ENCODE data around the gene SYF2. TPM values are rescaled to one million over a fixed set of nuclear protein-coding genes. Genes with fewer than 3 reads are reported as not detected.

The SYF2 gene
- total and polyA plus RNA-seq, 2 donors (not counting 3 experiments of a cell fraction or from before 2014, with no cell fraction given) = 9.3 to 38.0 TPM

DNA sequence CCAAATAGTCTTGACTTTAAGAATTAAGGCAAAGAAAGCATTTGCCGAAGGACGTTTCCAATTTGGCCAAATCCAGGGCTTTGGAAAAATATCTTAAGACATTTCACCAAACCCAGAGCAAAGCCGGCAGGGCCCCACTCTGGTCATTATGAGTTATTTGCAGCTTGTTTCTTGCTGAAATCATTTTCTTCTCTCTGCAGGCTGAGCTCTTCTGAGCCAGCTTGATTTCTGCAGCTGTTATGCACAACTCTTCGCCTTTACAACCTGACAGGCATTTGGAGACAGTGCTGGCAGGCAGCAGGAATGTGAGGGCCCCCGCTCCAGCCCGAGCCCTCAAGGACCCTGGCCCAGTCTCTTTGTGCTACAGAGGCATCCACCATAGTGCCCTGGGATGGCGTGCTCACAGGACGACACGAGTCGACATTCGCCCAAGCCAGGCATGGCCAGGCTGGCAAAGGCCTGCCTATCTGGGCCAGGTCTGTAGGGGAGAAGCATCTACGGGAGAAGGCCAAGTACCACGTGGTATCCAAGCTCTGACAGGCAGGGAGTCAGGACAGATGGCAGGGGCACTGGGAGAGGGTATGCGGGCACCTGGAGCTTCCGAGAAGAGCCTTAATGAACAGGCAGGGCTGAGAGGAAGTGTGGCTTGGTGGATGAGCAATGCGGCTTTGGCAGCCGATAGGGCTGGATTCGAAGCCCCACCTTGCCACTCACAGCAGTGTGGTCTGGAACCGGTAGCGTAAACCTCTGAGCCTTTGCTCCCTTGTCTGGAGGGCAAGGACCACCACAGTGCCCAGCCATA, 32.3 kb downstream of the SYF2 start:
- POLR2A ChIA-PET = no interaction called here
- no peak for TF ChIP-seq GATA2 (IDR thresholded peaks at IDR 0.05; ENCODE audit: insufficient read depth, insufficient read length, low read depth, low read length)
- no peak for TF ChIP-seq MYC (IDR thresholded peaks at IDR 0.05; ENCODE audit: low read depth, low read length)
- no peak for TF ChIP-seq POLR2A (IDR thresholded peaks at IDR 0.05; ENCODE audit: low read depth, low read length)
- no peak for TF ChIP-seq JUN (IDR thresholded peaks at IDR 0.05; ENCODE audit: borderline replicate concordance, insufficient read depth, insufficient read length, low read depth)
- no TSS peak for BruUV-seq (replicated peaks)
- no peak overlapping the region for H3K9ac ChIP-seq (replicated peaks; ENCODE audit: extremely low read depth, insufficient read depth, low read length)
- H3K9me1 ChIP-seq (replicated peaks; ENCODE audit: control insufficient read depth, extremely low read depth, insufficient read depth, low read length) = no peaks in the 10 kb centered on the region
- no peaks in the 10 kb centered on the region for H3K79me2 ChIP-seq (ENCODE audit: control insufficient read depth, insufficient read depth, low read length)
- H2AFZ ChIP-seq (ENCODE audit: low read depth, low read length) = no peak overlapping the region
- no peaks in the 10 kb centered on the region for H4K20me1 ChIP-seq (replicated peaks; ENCODE audit: control insufficient read depth, extremely low read depth, insufficient read depth, low read length)
- H3K9me3 ChIP-seq (replicated peaks; ENCODE audit: control insufficient read depth, insufficient read depth, low read length) = no peaks in the 10 kb centered on the region
- H3K36me3 ChIP-seq (ENCODE audit: control insufficient read depth in 2 of 2, extremely low read depth in 1 of 2, insufficient read depth in 2 of 2, low read length in 2 of 2) = no peaks in the 10 kb centered on the region
- dilution Hi-C loops (cut with MboI; ENCODE audit: extremely low pct_ligation_motif_present, low sequenced_read_pairs) = no loop called here
- peaks cover 7 to 8% of the 10 kb centered on the region in 2 experiments for H3K27me3 ChIP-seq (ENCODE audit: control insufficient read depth in 2 of 2, insufficient read depth in 2 of 2, low read length in 2 of 2)
- no peak for DNase-seq (ENCODE audit: low read depth, low spot score)
- H3K4me2 ChIP-seq (ENCODE audit: insufficient read depth, low read length) = no peak overlapping the region
- FAIRE-seq = no peak
- H3K4me3 ChIP-seq (replicated peaks in 1 of 3; ENCODE audit: insufficient read depth in 1 of 3, low read depth in 1 of 3, low read length in 3 of 3) = no peak overlapping the region
- H3K4me1 ChIP-seq (ENCODE audit: control insufficient read depth, extremely low read depth, insufficient read depth, low read length) = no peaks in the 10 kb centered on the region
- H3K27ac ChIP-seq (ENCODE audit: insufficient read depth, low read depth, low read length) = no peak overlapping the region
- intact Hi-C loops (cut with micrococcal nuclease) = loop anchor here (5.0 kb wide), 1 partner anchor 268 kb away; the partner anchor contains the start of gene RUNX3
- CTCF ChIA-PET = no interaction called here

DNA sequence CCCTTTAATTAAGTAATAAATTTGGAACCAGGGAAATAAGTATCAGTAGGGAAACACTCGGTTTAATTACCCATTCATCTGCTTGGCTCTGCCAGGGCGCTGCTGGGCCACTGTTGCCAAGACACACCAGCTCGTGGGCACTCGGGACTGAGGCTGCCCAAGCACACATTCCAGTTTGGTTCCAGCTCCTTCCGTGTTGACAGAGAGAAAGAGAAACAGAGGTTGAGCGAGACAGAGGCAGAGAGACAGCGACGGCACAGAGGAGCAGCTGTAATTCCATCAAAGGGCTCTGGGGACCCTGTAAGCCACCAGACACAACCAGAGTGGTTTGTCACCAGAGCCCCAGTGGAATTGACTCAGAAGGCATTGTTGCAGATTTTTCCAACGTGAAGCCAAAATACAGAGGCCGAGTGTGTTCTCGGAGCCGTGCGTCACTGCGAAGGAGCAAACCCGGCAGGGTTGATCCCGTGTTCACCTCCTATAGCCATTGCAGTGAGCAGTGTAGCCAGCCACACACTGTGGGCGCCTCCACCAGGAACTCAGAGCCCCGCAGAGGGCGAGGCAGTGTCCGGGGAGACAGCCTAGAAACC, 33.5 kb downstream of the SYF2 start:
- no peaks in the 10 kb centered on the region for H4K20me1 ChIP-seq (replicated peaks; ENCODE audit: control insufficient read depth, extremely low read depth, insufficient read depth, low read length)
- H3K4me1 ChIP-seq (ENCODE audit: control insufficient read depth, extremely low read depth, insufficient read depth, low read length) = no peaks in the 10 kb centered on the region
- no peak for DNase-seq (ENCODE audit: low read depth, low spot score)
- H2AFZ ChIP-seq (ENCODE audit: low read depth, low read length) = no peak overlapping the region
- no peak overlapping the region for H3K9ac ChIP-seq (replicated peaks; ENCODE audit: extremely low read depth, insufficient read depth, low read length)
- no peak overlapping the region for H3K4me3 ChIP-seq (replicated peaks in 1 of 3; ENCODE audit: insufficient read depth in 1 of 3, low read depth in 1 of 3, low read length in 3 of 3)
- H3K9me1 ChIP-seq (replicated peaks; ENCODE audit: control insufficient read depth, extremely low read depth, insufficient read depth, low read length) = no peaks in the 10 kb centered on the region
- BruUV-seq (replicated peaks) = no TSS peak
- no peaks in the 10 kb centered on the region for H3K9me3 ChIP-seq (replicated peaks; ENCODE audit: control insufficient read depth, insufficient read depth, low read length)
- H3K27ac ChIP-seq (ENCODE audit: insufficient read depth, low read depth, low read length) = no peak overlapping the region
- FAIRE-seq = no peak
- H3K79me2 ChIP-seq (ENCODE audit: control insufficient read depth, insufficient read depth, low read length) = no peaks in the 10 kb centered on the region
- H3K4me2 ChIP-seq (ENCODE audit: insufficient read depth, low read length) = no peak overlapping the region
- no peak for TF ChIP-seq MYC (IDR thresholded peaks at IDR 0.05; ENCODE audit: low read depth, low read length)
- no peak for TF ChIP-seq GATA2 (IDR thresholded peaks at IDR 0.05; ENCODE audit: insufficient read depth, insufficient read length, low read depth, low read length)
- no peak for TF ChIP-seq POLR2AphosphoS5 (IDR thresholded peaks at IDR 0.05; ENCODE audit: insufficient read depth, low read depth, low read length)
- TF ChIP-seq, protein P1, sequence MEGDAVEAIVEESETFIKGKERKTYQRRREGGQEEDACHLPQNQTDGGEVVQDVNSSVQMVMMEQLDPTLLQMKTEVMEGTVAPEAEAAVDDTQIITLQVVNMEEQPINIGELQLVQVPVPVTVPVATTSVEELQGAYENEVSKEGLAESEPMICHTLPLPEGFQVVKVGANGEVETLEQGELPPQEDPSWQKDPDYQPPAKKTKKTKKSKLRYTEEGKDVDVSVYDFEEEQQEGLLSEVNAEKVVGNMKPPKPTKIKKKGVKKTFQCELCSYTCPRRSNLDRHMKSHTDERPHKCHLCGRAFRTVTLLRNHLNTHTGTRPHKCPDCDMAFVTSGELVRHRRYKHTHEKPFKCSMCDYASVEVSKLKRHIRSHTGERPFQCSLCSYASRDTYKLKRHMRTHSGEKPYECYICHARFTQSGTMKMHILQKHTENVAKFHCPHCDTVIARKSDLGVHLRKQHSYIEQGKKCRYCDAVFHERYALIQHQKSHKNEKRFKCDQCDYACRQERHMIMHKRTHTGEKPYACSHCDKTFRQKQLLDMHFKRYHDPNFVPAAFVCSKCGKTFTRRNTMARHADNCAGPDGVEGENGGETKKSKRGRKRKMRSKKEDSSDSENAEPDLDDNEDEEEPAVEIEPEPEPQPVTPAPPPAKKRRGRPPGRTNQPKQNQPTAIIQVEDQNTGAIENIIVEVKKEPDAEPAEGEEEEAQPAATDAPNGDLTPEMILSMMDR (IDR thresholded peaks at IDR 0.05; ENCODE audit: extremely low read depth in 1 of 2, insufficient read depth in 1 of 2, low read depth in 1 of 2, low read length in 2 of 2) = no peak
- no peak for TF ChIP-seq FOS (IDR thresholded peaks at IDR 0.05; ENCODE audit: borderline replicate concordance, insufficient read depth, low read length)
- TF ChIP-seq POLR2A (IDR thresholded peaks at IDR 0.05; ENCODE audit: low read depth, low read length) = no peak
- no peak for TF ChIP-seq EZH2 (IDR thresholded peaks at IDR 0.05; ENCODE audit: borderline replicate concordance, low read depth, low read length, severe bottlenecking)
- TF ChIP-seq, protein P2, sequence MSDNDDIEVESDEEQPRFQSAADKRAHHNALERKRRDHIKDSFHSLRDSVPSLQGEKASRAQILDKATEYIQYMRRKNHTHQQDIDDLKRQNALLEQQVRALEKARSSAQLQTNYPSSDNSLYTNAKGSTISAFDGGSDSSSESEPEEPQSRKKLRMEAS (IDR thresholded peaks at IDR 0.05; ENCODE audit: insufficient read depth, insufficient read length) = no peak
- TF ChIP-seq JUN (IDR thresholded peaks at IDR 0.05; ENCODE audit: borderline replicate concordance, insufficient read depth, insufficient read length, low read depth) = no peak
- CTCF ChIA-PET = interaction anchor here (1.3 kb wide), 1 partner anchor 50 kb away, joined by 3 read pairs; no protein-coding TSS in a partner anchor
- dilution Hi-C loops (cut with MboI; ENCODE audit: extremely low pct_ligation_motif_present, low sequenced_read_pairs) = no loop called here
- no peaks in the 10 kb centered on the region for H3K36me3 ChIP-seq (ENCODE audit: control insufficient read depth in 2 of 2, extremely low read depth in 1 of 2, insufficient read depth in 2 of 2, low read length in 2 of 2)
- POLR2A ChIA-PET = no interaction called here
- H3K27me3 ChIP-seq (ENCODE audit: control insufficient read depth in 2 of 2, insufficient read depth in 2 of 2, low read length in 2 of 2) = peaks cover 7 to 8% of the 10 kb centered on the region in 2 experiments
- intact Hi-C loops (cut with micrococcal nuclease) = no loop called here
